Uterus (tissue), 4 donors: ENCODE measurements around the gene GDF10. TPM values are rescaled to one million over a fixed set of nuclear protein-coding genes. Genes with fewer than 3 reads are reported as not detected.

Source experiments
- DNase-seq, 2 donors: peaks; one replicate each; pipeline ENCODE4 v3.0.0-alpha.2; 2019 to 2020
- H3K27ac ChIP-seq, 2 donors: fragments of 200-600 bp; sonication (generic); 1 replicate in 1 of 2; 2 replicates in 1 of 2; pipeline ENCODE4 v1.5.1; 2016 to 2018
- H3K27me3 ChIP-seq, 2 donors: fragments of 200-600 bp; sonication (generic); one replicate each; pipeline ENCODE4 v1.5.1; 2018 to 2019; ENCODE audit warnings: control low read depth in 1 of 2
- H3K36me3 ChIP-seq, 2 donors: fragments of 200-600 bp; sonication (generic); one replicate each; pipeline ENCODE4 v1.5.1; 2019; ENCODE audit warnings: control low read depth in 1 of 2
- H3K4me1 ChIP-seq, 2 donors: fragments of 200-600 bp; sonication (generic); one replicate each; pipeline ENCODE4 v1.5.1; 2018 to 2019; ENCODE audit warnings: control low read depth in 1 of 2
- H3K4me3 ChIP-seq, 2 donors: fragments of 200-600 bp; sonication (generic); 1 replicate in 1 of 2; 2 replicates in 1 of 2; pipeline ENCODE4 v1.5.1; 2018 to 2019; ENCODE audit warnings: mild to moderate bottlenecking in 1 of 2
- H3K9me3 ChIP-seq, 2 donors: fragments of 200-600 bp; sonication (generic); one replicate each; pipeline ENCODE4 v1.5.1; 2019; ENCODE audit warnings: control low read depth in 1 of 2
- POLR2A ChIP-seq, 2 donors: fragments of 450-650 bp; IDR thresholded peaks; one replicate each; pipeline ENCODE4 v1.6.1; 2016; ENCODE audit warnings: antibody characterized with exemption in 2 of 2, mild to moderate bottlenecking in 1 of 2, moderate library complexity in 1 of 2
- intact Hi-C: fragments of 100-400 bp; cut with DNase I; formaldehyde crosslinking; loops from one replicate; pipeline ENCODE4 v1.15.1; 2023; ENCODE audit warnings: low total_unique reads
- total RNA-seq, 4 donors: library from RNA; depleted of rRNA in 3 of 4; stranded (reverse); fragments of >200 nt in 3 of 4; gene quantifications; one replicate each; pipeline versions ENCODE4 v1.1.0 to v1.2.4, GENCODE V29; 2014 to 2023
- TF ChIP-seq, protein P1 (sequence below), 4 experiments: fragments of 200-600 bp in 2 of 4; fragments of 450-650 bp in 2 of 4; sonication (generic) in 2 of 4; IDR thresholded peaks; one replicate each; pipeline ENCODE4 v1.5.1; 2016 to 2019; ENCODE audit warnings: antibody characterized with exemption in 4 of 4, mild to moderate bottlenecking in 2 of 4, moderate library complexity in 1 of 4
- donor health status: DM: yes; HTN: yes; CAD: no.

Gene GDF10
- total RNA-seq, 4 donors from 2014 or later: 4.6 to 6.4 TPM; not detected in 2

- Histone ChIP-seq H3K9me3 (no peaks in the 10 kb centered on the region), H3K36me3 (no peaks in the 10 kb centered on the region), H3K27ac (no peak overlapping the region), H3K4me3 (no peak overlapping the region), H3K27me3 (no peaks in the 10 kb centered on the region), H3K4me1 (no peaks in the 10 kb centered on the region)
- no peak for DNase-seq
- TF ChIP-seq, protein P1, sequence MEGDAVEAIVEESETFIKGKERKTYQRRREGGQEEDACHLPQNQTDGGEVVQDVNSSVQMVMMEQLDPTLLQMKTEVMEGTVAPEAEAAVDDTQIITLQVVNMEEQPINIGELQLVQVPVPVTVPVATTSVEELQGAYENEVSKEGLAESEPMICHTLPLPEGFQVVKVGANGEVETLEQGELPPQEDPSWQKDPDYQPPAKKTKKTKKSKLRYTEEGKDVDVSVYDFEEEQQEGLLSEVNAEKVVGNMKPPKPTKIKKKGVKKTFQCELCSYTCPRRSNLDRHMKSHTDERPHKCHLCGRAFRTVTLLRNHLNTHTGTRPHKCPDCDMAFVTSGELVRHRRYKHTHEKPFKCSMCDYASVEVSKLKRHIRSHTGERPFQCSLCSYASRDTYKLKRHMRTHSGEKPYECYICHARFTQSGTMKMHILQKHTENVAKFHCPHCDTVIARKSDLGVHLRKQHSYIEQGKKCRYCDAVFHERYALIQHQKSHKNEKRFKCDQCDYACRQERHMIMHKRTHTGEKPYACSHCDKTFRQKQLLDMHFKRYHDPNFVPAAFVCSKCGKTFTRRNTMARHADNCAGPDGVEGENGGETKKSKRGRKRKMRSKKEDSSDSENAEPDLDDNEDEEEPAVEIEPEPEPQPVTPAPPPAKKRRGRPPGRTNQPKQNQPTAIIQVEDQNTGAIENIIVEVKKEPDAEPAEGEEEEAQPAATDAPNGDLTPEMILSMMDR (IDR thresholded peaks at IDR 0.05): no peak
- TF ChIP-seq POLR2A (IDR thresholded peaks at IDR 0.05): no peak
- intact Hi-C loops: no loop called here
Observed at GRCh38 chr10:47282005-47282656, 17.9 kb upstream of the GDF10 start.

DNA sequence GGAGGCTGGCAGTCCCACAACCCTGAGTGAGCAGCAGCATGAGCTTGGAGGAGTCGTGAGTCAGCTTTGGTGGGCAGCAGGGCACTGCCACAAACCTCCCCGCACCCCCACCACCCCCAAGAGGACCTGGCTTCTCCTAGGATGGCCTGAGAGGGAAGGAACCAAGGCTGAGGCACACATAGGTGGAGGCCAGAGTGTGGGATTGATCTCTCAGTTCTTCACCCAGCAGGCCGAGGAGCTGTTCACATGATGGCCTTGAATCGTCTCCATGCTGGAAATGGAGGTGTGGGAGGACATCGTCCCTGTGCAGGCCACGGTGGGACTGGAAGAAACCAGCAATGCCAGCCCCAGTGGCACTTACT, 17.4 kb upstream of the GDF10 start:
- no peaks in the 10 kb centered on the region for H3K36me3 ChIP-seq
- no peak for DNase-seq
- intact Hi-C loops: no loop called here
- H3K4me3 ChIP-seq: no peak overlapping the region
- no peak overlapping the region for H3K27ac ChIP-seq
- no peaks in the 10 kb centered on the region for H3K27me3 ChIP-seq
- no peaks in the 10 kb centered on the region for H3K9me3 ChIP-seq
- TF ChIP-seq POLR2A (IDR thresholded peaks at IDR 0.05): no peak
- TF ChIP-seq, protein P1 (IDR thresholded peaks at IDR 0.05): no peak
- no peaks in the 10 kb centered on the region for H3K4me1 ChIP-seq

GRCh38 chr10:47283101-47283630, 16.8 kb upstream of the GDF10 start:
- no peaks in the 10 kb centered on the region for H3K36me3 ChIP-seq
- H3K4me1 ChIP-seq: no peaks in the 10 kb centered on the region
- H3K9me3 ChIP-seq: no peaks in the 10 kb centered on the region
- no peak for DNase-seq
- intact Hi-C loops: no loop called here
- TF ChIP-seq, protein P1 (IDR thresholded peaks at IDR 0.05): no peak
- TF ChIP-seq POLR2A (IDR thresholded peaks at IDR 0.05): no peak
- no peaks in the 10 kb centered on the region for H3K27me3 ChIP-seq
- no peak overlapping the region for H3K4me3 ChIP-seq
- H3K27ac ChIP-seq: no peak overlapping the region

DNA sequence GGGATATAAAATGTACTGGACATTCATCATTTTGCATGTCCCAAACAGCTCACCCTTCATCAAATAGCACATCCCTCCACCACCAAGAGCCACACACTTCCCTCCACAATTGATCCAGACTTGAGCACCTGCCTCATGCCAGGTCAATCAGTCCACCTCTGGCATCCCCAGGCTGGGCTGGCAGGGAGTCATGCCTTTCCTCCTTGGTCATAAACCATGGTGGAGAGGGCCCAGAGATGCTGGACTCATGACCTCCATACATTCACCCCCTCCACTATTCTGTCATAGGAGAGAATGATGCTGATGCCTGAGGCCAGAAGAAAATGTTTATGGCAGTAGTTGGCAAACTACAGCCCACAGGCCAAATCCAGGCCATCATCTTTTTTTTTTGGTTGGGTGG, 16.1 kb upstream of the GDF10 start:
- H3K27ac ChIP-seq: no peak overlapping the region
- H3K4me1 ChIP-seq: no peaks in the 10 kb centered on the region
- H3K36me3 ChIP-seq: no peaks in the 10 kb centered on the region
- no peak overlapping the region for H3K4me3 ChIP-seq
- DNase-seq: no peak
- intact Hi-C loops: no loop called here
- H3K9me3 ChIP-seq: no peaks in the 10 kb centered on the region
- TF ChIP-seq, protein P1 (IDR thresholded peaks at IDR 0.05): no peak
- no peak for TF ChIP-seq POLR2A (IDR thresholded peaks at IDR 0.05)
- no peaks in the 10 kb centered on the region for H3K27me3 ChIP-seq

GRCh38 chr10:47285381-47286115, 14.4 kb upstream of the GDF10 start:
- H3K27me3 ChIP-seq: no peaks in the 10 kb centered on the region
- no peaks in the 10 kb centered on the region for H3K9me3 ChIP-seq
- no peak overlapping the region for H3K27ac ChIP-seq
- no peak for DNase-seq
- TF ChIP-seq POLR2A (IDR thresholded peaks at IDR 0.05): no peak
- TF ChIP-seq, protein P1 (IDR thresholded peaks at IDR 0.05): no peak
- no peaks in the 10 kb centered on the region for H3K36me3 ChIP-seq
- intact Hi-C loops: no loop called here
- H3K4me1 ChIP-seq: no peaks in the 10 kb centered on the region
- no peak overlapping the region for H3K4me3 ChIP-seq
